Activated B cell treated with CpG ODN at 0.5 μM for 24 hours (primary cell): ENCODE data around the gene EXOC1. TPM values are rescaled to one million over a fixed set of nuclear protein-coding genes. Genes with fewer than 3 reads are reported as not detected.

Experiments used
- ATAC-seq: fragments of 200-7000 bp; cut with Tn5 transposase; one replicate; pipeline ENCODE4 v1.10.0; 2021; ENCODE audit warnings: low read depth, mild to moderate bottlenecking, moderate library complexity
- CTCF ChIA-PET: fragments of 350-600 bp; sonication (Branson Sonifier 250); formaldehyde crosslinking; loops from one replicate; lab custom pipeline; 2021; ENCODE audit warnings: antibody characterized with exemption; lab: Charles Lee
- POLR2A ChIA-PET: fragments of 350-600 bp; sonication (Branson Sonifier 250); formaldehyde crosslinking; loops from one replicate; lab custom pipeline; 2021; ENCODE audit warnings: antibody characterized with exemption; lab: Charles Lee
- DNase-seq: peaks from one replicate; pipeline ENCODE4 v3.0.0; 2022
- H3K27ac Mint-ChIP-seq: one replicate; pipeline ENCODE4 v1.8.0; 2020; ENCODE audit warnings: mixed read lengths
- H3K27me3 Mint-ChIP-seq: one replicate; pipeline ENCODE4 v1.8.0; 2021; ENCODE audit warnings: mixed read lengths
- H3K36me3 Mint-ChIP-seq: one replicate; pipeline ENCODE4 v1.8.0; 2021; ENCODE audit warnings: low read depth, mixed read lengths
- H3K4me1 Mint-ChIP-seq: one replicate; pipeline ENCODE4 v1.8.0; 2021; ENCODE audit warnings: mixed read lengths
- H3K4me3 Mint-ChIP-seq: one replicate; pipeline ENCODE4 v1.8.0; 2020; ENCODE audit warnings: mild to moderate bottlenecking, mixed read lengths
- H3K9me3 Mint-ChIP-seq: one replicate; pipeline ENCODE4 v1.8.0; 2020; ENCODE audit warnings: mixed read lengths
- CTCF ChIP-seq: fragments of 200-600 bp; IDR thresholded peaks from one replicate; pipeline ENCODE4 v1.8.0; 2022; ENCODE audit warnings: antibody characterized with exemption, mild to moderate bottlenecking
- intact Hi-C: fragments of 100-400 bp; cut with micrococcal nuclease; formaldehyde crosslinking; loops from one replicate; pipeline ENCODE4 v1.15.1; 2024
- total RNA-seq: library from RNA; stranded (reverse); gene quantifications from 2 replicates; pipeline ENCODE4 v1.2.3, GENCODE V29; 2022

The EXOC1 gene
- total RNA-seq, 1 donor from 2014 or later = 34.8 TPM

- TF ChIP-seq CTCF = no peak
- no peaks in the 10 kb centered on the region for H3K36me3 Mint-ChIP-seq
- POLR2A ChIA-PET = no interaction called here
- no peak overlapping the region for H3K27ac Mint-ChIP-seq
- no peak overlapping the region for H3K4me3 Mint-ChIP-seq
- DNase-seq (no peak), ATAC-seq (no peak)
- H3K27me3 Mint-ChIP-seq = no peaks in the 10 kb centered on the region
- peaks cover 15% of the 10 kb centered on the region for H3K4me1 Mint-ChIP-seq
- no peaks in the 10 kb centered on the region for H3K9me3 Mint-ChIP-seq
- intact Hi-C loops = no loop called here
- CTCF ChIA-PET = no interaction called here
Observed at GRCh38 chr4:55925241-55925640, 71.8 kb downstream of the EXOC1 start.

GRCh38 chr4:55926610-55927009, 73.2 kb downstream of the EXOC1 start:
- no peak for TF ChIP-seq CTCF
- intact Hi-C loops = no loop called here
- no peaks in the 10 kb centered on the region for H3K27me3 Mint-ChIP-seq
- peak; percentile 52 for ATAC-seq
- peak overlapping the region; percentile 12 for H3K27ac Mint-ChIP-seq
- H3K4me1 Mint-ChIP-seq = peaks cover 17% of the 10 kb centered on the region
- ChIA-PET POLR2A (no interaction called here), CTCF (no interaction called here)
- no peaks in the 10 kb centered on the region for H3K9me3 Mint-ChIP-seq
- no peak overlapping the region for H3K4me3 Mint-ChIP-seq
- no peak for DNase-seq
- H3K36me3 Mint-ChIP-seq = no peaks in the 10 kb centered on the region

- Mint-ChIP-seq H3K4me3 (no peak overlapping the region), H3K36me3 (no peaks in the 10 kb centered on the region), H3K27me3 (no peaks in the 10 kb centered on the region), H3K27ac (no peak overlapping the region), H3K4me1 (peaks cover 17% of the 10 kb centered on the region), H3K9me3 (no peaks in the 10 kb centered on the region)
- TF ChIP-seq CTCF = no peak
- DNase-seq (no peak), ATAC-seq (no peak)
- intact Hi-C loops = no loop called here
- POLR2A ChIA-PET = no interaction called here
- CTCF ChIA-PET = no interaction called here
Observed at GRCh38 chr4:55927803-55928437, 74.5 kb downstream of the EXOC1 start.

GRCh38 chr4:55928846-55929245, 75.4 kb downstream of the EXOC1 start:
- no peak overlapping the region for H3K27ac Mint-ChIP-seq
- DNase-seq (no peak), ATAC-seq (no peak)
- H3K4me3 Mint-ChIP-seq = no peak overlapping the region
- H3K27me3 Mint-ChIP-seq = no peaks in the 10 kb centered on the region
- POLR2A ChIA-PET = no interaction called here
- CTCF ChIA-PET = no interaction called here
- no peak for TF ChIP-seq CTCF
- no peaks in the 10 kb centered on the region for H3K36me3 Mint-ChIP-seq
- intact Hi-C loops = no loop called here
- no peaks in the 10 kb centered on the region for H3K9me3 Mint-ChIP-seq
- peaks cover 17% of the 10 kb centered on the region for H3K4me1 Mint-ChIP-seq

- no peak overlapping the region for H3K27ac Mint-ChIP-seq
- peaks cover 17% of the 10 kb centered on the region for H3K4me1 Mint-ChIP-seq
- H3K36me3 Mint-ChIP-seq = peaks cover under 1% of the 10 kb centered on the region
- H3K4me3 Mint-ChIP-seq = no peak overlapping the region
- DNase-seq (no peak), ATAC-seq (no peak)
- intact Hi-C loops = no loop called here
- no peaks in the 10 kb centered on the region for H3K27me3 Mint-ChIP-seq
- peaks cover 5% of the 10 kb centered on the region for H3K9me3 Mint-ChIP-seq
- no peak for TF ChIP-seq CTCF
- ChIA-PET CTCF (no interaction called here), POLR2A (no interaction called here)
Observed at GRCh38 chr4:55931043-55931442, 77.6 kb downstream of the EXOC1 start.
